GM19467 (cell line): ENCODE measurements around the gene MMP24OS.
"Not testable (repeated sequence)": the region's sequence is repeated elsewhere in the genome, so short reads cannot be mapped to it uniquely, and the experiment has no call there.

ENCODE experiments used
- ATAC-seq: cut with Tn5 transposase; IDR thresholded peaks from one replicate; pipeline ENCODE4 v1.9.1; 2021; ENCODE audit warnings: mild to moderate bottlenecking, moderate library complexity; ENCODE audit not compliant: unreplicated experiment

MMP24OS gene

DNA sequence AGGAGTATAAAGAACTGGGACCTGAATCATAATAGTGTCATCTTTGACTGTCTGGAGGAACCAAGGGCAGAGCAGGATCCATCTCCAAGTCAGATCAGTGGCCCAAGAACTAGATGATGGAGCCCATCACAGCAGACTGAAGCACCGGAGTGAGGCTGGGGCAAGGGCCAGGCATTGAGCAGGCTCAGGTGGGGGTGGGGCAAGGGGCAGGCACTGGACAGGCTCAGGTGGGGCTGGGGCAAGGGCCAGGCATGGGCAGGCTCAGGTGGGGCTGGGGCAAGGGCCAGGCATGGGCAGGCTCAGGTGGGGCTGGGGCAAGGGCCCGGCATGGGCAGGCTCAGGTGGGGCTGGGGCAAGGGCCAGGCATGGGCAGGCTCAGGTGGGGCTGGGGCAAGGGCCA is 25.3 kb downstream of the MMP24OS start:
- ATAC-seq: not testable (repeated sequence)

DNA sequence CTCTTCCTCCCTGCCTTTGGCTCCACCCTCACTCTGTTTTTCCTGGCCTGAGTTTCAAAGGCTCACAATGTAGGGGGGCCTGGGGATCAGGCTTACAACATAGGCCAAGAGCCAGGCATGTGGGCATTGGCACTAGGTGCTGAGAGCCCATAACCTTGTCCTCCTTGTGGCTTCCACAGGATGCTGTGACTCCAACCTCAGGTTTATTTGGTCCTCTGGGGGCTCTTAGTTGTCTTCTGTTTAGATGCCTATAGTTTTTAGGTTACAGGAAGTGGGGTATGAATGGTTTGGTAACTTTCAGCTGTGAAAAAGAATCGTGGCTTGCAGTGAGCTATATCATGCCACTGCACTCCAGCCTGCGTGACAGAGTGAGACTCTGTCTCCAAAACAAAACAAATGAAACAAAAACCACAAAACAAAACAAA is 25.9 kb downstream of the MMP24OS start:
- no peak for ATAC-seq

DNA sequence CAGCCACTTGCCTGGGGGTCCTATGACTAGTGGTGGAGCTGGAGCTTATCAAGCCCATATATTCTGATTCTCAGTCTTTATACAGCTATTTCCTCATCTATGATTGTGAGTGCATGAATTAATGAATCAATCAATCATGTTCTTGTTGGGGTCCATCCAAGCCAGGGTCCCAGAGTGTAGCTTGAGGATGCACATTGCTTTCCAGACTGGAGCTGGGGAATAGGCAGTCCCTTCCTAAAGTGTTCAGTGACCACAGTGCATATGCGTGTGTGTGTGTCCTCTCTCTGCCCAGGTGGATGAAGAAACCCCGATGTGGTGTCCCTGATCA is 26.3 kb downstream of the MMP24OS start:
- ATAC-seq: no peak

DNA sequence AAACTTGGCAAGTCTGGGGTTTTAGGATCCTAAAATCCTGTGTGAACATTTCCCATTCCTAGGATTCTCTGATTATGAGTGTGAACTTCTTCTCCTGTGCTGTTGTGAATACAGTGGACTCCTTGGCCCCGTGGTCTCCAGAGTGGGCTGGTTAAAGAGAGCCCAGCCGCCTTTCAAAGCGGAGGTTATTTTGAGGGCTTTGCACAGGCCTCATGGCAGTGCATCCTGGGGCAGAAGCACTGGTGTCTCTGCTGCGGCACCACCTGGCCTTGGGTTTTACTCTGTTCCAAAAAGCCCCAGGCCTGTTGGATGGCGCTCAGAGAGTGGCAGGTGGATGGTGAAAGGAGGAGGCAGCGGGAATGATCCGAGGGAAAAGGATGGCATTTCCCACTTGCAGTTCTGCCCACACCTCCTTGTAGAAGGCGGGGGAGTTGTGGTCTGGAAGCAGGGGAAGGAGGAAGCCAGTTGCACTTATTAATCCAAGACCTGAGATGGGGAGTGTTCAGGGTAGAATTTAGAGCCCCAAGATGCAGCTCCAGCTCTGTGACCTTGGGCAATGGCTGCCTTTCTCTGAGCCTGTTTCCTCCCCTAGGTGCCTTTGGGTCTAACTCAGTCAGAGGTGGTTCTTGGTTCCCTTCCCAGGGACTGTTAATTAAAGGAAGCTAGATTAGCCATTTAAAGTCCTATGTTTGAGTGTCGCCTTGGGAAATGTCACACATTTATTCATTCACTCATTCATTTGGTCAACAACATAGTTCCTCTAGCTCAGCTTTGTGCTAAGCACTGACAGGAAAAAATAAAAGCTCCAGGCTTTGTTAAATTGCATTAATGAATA is 29.1 kb downstream of the MMP24OS start:
- ATAC-seq: no peak

DNA sequence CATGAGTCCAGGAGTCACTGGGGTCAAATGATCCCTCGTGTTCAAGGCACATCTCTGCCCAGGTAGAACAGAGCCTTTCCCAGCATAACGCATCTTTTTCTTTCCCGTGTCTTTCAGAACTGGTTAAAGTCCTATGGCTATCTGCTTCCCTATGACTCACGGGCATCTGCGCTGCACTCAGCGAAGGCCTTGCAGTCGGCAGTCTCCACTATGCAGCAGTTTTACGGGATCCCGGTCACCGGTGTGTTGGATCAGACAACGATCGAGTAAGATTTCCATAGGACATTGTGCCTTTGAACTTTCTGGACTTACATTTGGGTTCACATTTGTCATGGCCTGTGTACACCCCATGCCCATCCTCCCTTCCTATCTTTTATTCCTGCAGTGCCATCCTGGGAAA is 31.2 kb downstream of the MMP24OS start:
- no peak for ATAC-seq

DNA sequence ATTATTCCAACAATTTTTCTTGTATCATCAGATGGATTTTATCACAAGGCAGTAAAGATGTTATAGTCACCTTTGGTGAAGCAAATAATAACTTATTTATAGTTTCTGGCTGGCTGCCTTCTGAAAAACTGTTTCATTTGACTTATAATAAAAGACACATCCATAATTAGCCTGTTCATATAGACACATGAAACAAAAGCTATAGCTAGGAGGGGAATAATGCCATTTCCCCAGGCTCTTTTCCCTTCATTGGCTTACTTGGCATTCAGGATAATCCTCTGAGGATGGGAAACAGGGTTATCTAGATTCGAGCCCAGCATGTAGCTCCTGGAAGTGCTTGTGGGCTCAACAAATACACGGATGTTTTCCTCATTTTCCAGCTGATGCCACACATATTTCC is 33.9 kb downstream of the MMP24OS start:
- no peak for ATAC-seq

DNA sequence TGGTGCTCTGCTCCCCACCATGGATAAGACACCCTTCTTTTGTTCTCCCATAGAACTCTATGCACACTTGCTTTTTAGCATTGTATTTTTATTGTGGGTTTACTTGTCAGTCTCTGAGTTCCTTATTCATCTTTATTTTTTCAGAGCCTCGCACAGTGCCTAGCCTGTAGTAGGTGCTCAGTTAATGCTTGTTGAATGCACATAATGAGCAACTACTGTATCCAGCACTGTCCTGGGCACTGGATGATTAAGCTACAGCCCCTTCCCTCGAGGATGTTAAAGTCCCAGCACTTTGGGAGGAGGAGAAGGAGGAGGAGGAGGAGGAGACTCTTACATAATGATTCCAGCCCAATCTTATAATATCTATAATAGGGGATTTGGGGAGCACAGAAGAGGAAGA is 34.6 kb downstream of the MMP24OS start:
- no peak for ATAC-seq

DNA sequence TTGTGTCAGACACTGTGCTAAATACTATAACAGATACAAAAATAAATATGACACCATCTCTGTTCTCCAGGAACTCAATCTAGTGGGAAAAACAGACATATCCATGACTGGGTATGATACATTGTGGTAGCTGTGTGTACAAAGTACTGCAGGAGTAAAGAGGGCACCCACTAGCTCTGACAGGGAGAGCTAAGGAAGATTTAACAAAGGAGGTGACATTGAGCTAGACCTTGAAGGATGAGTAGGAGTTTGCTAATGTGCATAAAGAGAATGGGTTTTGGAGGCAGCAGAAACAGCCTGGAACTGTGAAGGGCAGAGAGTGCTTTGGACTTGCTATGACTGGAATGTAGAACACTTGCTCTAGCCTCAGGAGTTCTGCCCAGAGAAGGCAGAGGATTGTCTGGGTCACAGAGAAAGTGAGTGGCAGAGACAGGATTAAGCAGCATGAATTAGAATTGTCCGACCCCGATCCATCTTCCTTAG is 37.1 kb downstream of the MMP24OS start:
- no peak for ATAC-seq

DNA sequence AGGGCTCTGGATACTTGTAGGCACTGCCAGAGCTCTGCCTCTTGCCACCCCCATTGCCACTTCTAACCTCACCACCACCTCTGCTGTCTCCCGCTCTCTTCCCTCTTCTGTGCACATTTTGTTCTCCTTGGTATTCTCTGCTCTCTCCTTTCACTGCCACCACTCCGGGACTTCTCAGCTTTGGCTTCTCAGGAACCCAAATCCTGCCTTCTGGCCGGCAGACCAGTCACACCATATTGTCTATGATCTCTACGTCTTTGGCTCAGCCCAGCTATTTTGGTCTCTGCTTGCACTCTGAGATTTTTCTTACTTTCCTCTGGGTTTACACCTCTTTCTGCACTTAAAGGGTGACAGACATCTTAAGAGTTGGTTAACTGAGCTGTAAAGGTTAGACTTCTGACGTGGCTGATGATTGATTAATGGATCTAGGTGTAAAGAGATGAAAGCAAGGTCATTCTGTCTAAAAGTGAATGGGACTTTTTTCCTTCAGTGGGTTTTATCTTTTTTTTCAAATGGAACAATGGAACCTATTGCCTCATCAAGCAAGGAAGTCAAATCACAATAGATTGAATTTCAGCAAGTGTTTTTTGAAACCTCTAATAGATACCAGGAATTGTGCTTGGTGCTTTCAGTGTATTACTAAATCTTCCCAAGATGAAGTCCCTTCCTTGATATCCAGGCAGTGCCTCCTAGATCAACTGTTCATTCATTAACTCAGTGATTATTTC is 37.7 kb downstream of the MMP24OS start:
- ATAC-seq: no peak

DNA sequence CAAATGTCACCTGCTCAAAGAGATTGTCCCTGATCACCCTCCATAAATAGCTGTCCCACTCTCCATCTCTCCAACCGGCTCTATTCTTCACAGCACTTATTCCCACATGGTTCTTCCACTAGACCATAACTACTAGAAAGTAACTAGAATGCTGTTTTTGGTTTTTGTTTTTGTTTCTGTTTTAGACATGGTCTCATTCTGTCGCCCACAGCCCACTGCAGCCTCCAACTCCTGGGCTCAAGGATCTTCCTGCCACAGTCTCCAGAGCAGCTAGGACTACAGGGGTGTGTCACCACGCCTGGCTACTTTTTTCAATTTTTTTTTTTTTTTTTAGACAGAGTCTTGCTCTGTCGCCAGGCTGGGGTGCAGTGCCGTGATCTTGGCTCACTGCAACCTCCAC is 39.2 kb downstream of the MMP24OS start:
- ATAC-seq: no peak

DNA sequence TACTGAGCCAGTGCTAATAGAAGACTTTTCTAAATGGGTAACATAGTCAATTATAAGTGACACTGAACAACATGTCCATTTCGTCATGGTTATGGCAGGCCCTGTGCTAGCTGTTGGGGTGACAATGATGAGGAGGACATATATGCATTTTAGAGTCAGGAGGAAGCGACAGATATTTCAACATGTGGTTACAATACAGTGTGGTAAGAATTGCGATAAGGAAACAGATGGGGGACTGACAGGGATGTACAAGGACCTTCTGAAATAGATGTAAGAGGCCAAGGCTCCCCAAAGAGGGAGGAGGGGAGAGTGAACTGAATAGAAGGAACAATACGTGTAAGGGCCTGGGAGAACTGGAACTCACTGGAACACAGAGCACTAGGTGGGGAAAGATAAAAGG is 39.8 kb downstream of the MMP24OS start:
- no peak for ATAC-seq

DNA sequence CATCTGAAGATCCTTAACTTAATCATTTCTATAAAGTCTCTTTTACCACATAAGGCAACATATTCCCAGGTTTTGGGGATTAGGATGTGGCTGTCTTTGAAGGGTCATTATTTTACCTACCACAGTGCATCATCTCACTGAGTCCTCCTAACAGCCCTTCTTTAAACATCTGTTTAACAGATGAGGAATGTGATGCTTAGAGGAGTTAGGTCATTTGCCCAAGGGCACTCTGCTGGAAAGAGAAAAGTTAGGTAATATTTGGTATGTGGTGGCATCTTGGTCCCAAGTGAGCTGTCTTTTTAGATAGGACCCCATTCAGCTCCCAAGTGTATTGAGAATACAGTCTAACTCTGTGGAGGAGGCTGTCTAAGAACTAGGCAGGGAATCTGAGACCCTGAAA is 40.4 kb downstream of the MMP24OS start:
- no peak for ATAC-seq

DNA sequence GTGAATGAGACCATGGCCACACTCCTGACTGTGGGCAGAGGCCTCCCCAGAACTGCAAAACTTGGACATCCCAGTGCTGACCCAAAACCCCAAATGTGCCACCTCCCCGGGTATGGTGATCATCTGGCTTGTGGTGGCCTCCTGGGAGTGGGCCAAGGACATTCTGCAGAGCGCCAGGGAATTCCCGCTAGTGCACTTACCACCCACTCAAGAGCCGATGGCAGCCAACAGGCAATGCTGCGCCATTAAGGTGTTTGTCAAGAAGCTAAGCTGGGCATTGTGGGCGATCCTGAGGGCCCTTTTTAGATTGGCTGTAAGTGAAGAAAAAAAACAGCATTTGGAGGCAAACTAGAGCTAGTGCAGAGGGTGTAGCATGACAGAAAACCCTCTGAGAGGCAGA is 42.0 kb downstream of the MMP24OS start:
- ATAC-seq: no peak

DNA sequence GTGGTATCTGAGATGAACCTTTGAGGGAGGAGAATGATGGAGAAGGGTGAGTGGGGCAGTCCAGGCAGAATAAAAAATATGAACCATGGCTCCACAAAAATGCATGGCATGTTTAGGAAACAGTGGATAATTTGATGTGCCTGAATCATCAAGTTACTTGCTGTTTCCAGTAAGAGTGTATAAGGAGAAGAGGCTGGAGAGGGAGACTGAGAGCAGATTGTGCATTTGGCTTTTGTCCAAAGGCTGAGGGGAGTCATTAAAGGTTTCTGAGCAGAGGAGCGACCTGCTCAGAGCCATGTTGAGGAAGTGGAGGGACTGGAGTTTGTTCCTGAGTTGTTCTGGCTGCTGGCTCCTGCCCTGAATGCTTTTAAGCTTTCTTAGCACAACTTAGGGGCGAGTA is 45.3 kb downstream of the MMP24OS start:
- ATAC-seq: no peak

DNA sequence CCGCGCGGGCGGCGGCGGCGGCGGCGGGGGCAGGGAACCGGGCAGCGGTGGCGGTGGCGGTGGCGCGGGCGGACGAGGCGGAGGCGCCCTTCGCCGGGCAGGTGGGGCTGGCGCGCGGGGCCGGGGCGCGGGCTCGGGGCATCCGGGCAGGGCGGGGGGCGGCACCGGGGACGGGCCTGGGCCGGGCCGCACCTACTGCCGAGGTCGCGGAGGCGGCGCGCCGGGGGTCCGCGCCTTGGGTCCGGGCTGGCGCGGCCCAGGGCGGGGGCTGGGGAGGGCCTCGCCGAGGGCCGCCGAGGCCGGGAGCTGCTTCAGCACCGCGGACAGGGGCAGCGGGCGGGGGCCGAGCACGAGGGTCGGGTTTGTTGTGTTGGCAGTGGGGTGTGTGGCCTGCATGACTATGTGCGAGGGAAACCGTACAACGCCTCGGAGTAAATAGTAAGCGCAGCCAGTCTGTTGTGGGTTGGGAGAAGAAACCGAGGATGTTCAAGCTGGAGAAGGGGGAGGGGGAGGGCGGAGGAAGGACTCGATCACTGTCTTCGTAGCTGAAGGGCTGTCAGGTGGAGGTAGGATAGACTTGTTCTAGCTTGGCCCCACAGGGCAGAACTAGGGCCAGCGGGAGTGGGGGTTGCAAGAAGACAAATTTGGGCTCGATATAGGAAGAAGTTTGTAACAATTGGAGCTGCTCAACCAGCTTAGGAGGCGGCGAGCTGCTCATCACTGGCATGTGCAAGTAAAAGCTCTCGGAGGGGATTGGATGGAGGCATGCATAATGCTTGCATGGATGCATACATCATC is 50.8 kb downstream of the MMP24OS start:
- no peak for ATAC-seq
